GM18526 (cell line): ENCODE data around the gene LATS1.
A peak's percentile ranks its signal among the peaks of the same experiment; 100 is the strongest.

Experiments used
- POLR2A ChIP-seq: IDR thresholded peaks from 3 replicates; pipeline ENCODE4 v1.6.1; 2011; ENCODE audit not compliant: insufficient read length; ENCODE audit errors: extremely low read depth

LATS1 gene

GRCh38 chr6:149691201-149691600, 26.7 kb downstream of the LATS1 start:
- TF ChIP-seq POLR2A: no peak

DNA sequence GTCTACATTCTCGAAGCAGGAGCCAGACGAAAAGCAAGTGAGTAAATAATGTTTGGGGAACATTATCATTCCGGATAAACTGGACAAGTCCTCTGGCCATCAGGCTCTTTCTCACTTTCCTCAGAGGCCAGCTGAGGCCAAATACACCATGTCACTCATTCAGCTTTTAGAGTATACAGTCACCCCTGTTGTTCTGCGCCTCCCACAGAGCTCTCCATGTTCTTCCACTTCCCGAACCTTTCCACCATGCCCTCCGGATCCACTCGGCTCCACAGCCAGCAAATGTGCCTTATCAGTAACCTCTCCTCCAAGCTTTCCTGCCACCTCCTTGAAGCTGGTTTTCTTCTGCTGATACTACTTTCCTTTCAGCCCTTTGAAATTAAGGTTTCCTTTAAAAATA, 31.7 kb downstream of the LATS1 start:
- no peak for TF ChIP-seq POLR2A

DNA sequence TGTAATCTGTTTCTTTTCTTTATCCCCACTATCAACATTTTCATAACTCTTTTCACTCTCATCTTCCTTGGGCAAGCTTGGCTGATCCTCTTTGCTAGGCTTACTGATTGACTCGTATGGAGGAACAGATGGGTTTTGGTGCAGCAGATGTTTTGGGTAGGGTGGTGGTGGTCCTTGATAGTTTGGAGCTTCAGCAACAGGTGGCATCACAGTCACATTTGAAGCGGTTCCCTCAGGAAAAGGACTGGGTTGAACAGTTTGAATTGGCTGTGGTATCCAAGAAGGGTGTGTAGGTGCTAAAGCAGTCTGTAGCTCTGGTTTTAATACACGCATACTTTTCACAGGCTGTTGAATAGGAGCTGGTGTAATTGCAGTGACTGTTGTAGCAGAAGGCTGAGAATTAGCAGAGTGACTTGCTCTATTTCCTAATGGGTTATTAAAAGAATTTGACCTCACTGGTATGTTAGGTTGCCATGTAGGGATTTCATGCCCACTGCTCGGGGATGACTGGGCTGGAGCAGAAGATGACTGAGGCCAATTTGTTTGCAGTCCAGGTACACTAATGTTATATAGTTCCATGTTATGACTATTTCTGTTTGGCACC, 34.5 kb downstream of the LATS1 start:
- TF ChIP-seq POLR2A: no peak

GRCh38 chr6:149681209-149681608, 36.7 kb downstream of the LATS1 start:
- TF ChIP-seq POLR2A: no peak

DNA sequence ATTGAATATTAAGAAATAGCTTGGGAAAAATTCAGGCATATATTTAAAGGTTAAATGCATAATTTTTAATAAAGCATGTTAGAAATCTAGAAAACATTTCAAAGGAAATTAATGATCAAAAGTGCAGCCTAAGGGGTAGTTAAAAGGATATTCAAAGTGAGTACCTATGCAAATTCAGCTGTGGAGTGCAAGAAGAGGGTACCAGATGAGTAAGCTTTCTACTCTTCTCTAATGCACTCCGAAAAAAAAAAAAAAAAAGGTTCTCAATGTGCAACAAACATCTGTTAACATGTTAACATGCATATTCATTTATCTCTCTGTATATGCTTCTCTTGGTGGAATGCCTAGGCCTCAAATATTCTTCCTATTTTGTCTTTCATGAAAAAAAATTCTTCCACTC, 37.4 kb downstream of the LATS1 start:
- no peak for TF ChIP-seq POLR2A

GRCh38 chr6:149660028-149660427, 57.9 kb downstream of the LATS1 start:
- no peak for TF ChIP-seq POLR2A

GRCh38 chr6:149657441-149657840, 60.5 kb downstream of the LATS1 start:
- TF ChIP-seq POLR2A: no peak

DNA sequence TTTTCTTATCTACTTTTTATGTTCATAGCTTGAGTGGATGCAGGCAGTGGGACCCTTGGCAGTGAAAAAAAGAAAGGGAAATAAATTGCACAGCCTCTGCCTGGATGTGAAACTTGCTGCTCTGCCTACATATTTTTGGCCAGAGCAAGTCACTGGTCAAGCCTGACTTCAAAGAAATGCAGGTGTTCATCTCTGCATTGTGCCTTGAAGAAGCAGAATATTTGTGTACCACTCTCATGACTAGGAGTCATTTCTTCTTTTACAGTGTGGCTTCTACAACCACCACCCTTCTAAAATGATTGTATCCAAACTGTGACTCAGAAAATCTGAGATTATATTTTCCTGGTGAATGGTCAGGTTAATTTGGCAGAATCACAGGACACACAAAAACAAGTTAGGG, 66.8 kb downstream of the LATS1 start:
- no peak for TF ChIP-seq POLR2A

DNA sequence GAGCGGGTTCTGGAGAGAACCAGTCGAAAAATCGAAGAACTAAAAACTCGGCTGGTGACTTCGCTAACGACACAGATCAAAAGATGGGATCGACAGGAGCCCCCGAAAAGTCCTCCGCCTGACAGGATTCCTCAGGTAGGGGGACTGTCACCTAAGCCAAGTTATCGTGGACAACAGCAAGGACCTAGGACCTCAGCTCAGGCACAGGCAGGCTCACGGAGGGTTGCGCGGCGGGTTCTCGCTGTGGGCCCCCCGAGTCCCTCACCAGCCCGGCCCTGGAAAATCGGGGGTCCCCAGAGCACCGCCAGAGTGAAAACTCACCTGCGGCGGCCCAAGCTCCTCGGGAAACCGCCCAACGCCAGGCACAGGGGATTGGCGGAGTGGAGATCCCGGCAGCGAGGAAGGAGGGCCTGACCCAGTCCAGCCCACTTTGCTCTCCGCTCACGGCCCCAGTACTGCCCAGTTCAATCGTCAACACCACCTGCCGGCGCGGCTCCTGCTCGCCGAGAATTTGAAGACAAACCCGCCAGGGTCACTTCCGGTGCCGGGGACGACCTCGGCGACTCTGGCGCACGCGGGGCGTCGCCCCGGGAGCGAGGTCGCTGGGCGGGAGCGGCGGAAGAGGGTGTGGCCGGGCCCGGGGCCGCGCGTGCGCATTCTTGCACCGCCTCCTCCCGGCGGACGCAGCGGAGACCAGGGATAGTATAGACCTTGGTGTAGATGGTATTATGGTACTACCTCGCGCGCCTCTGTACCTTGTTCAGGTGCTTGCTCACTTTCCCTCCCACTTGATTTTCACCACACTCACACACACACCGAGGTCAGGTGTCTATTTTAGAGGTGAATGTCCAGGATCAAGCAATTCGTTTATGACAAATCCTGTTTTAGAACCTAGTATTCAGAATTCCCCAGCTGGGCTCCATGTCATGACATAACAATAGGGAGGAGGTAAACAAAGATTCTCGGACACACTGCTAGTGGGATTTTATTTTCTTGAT, 69.5 kb downstream of the LATS1 start, which contains the start of gene KATNA1:
TSS of gene KATNA1 (minus strand) at position 567 of the 998 bp plus-strand sequence. CDS start 10,167 bp downstream, outside the sequence.
- peak; percentile 92 for TF ChIP-seq POLR2A

DNA sequence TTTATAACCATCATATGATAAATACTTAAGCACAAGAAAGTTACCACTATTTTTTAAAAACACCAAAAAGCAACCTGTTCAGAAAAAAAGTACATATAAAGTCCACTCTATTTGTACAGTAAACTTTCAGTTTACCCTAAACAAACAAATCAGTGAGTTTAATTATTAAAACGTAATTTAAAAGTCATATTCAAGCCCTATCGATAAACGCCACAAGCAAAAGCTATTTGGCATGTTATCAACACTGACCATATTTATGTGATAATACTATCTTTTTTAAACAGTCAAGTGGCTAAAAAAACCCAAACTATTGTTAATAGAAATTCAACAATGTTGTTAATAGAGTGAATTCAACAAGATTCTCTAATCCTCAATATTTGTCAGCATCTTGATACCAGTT, 71.3 kb downstream of the LATS1 start:
- no peak for TF ChIP-seq POLR2A

- no peak for TF ChIP-seq POLR2A
These were observed 74.9 kb downstream of the LATS1 start for GRCh38 chr6:149642829-149643580.

GRCh38 chr6:149636124-149636523, 81.8 kb downstream of the LATS1 start:
- no peak for TF ChIP-seq POLR2A

- no peak for TF ChIP-seq POLR2A
These were observed 83.6 kb downstream of the LATS1 start for GRCh38 chr6:149634315-149634714.

GRCh38 chr6:149628875-149629510, 88.9 kb downstream of the LATS1 start:
- no peak for TF ChIP-seq POLR2A

DNA sequence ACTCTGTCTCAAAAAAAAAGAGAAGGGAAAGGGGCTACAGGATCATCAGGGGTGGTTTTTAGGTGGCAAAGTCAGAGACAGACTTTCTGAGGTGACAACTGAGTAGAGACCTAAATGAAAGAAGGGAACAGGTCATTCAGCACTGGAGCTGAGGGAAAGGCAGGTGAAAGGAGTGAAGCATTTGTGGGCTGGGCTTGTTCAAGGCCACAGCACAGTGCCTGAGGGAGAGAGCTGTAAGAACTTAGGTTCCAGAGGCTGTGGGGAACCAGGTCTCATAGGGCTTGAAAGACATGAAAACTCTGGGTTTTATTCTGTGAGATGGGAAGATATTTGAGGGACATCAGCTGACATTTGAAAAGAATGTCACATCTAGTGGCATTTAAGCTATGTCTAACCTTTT, 90.2 kb downstream of the LATS1 start:
- TF ChIP-seq POLR2A: no peak
